ENCODE measurements around the gene PKNOX2. TPM values are rescaled to one million over a fixed set of nuclear protein-coding genes. Genes with fewer than 3 reads are reported as not detected.

The PKNOX2 gene
- total RNA-seq, 1 donor from 2014 or later: not detected

GRCh38 chr11:125463590-125464269 lies 299.2 kb downstream of the PKNOX2 start:
- intact Hi-C loops (cut with micrococcal nuclease): no loop called here

GRCh38 chr11:125464270-125464662 lies 299.7 kb downstream of the PKNOX2 start:
- intact Hi-C loops (cut with micrococcal nuclease): no loop called here

GRCh38 chr11:125464666-125465065 lies 300.1 kb downstream of the PKNOX2 start:
- intact Hi-C loops (cut with micrococcal nuclease): no loop called here

- intact Hi-C loops (cut with micrococcal nuclease): no loop called here
Measured at GRCh38 chr11:125465255-125465654, 300.7 kb downstream of the PKNOX2 start.

- intact Hi-C loops (cut with micrococcal nuclease): no loop called here
Measured at GRCh38 chr11:125465701-125466100, 301.1 kb downstream of the PKNOX2 start.

- intact Hi-C loops (cut with micrococcal nuclease): no loop called here
Measured at GRCh38 chr11:125468025-125468424, 303.5 kb downstream of the PKNOX2 start.

- intact Hi-C loops (cut with micrococcal nuclease): no loop called here
Measured at GRCh38 chr11:125468852-125469251, 304.3 kb downstream of the PKNOX2 start.

- intact Hi-C loops (cut with micrococcal nuclease): no loop called here
Measured at GRCh38 chr11:125470355-125470754, 305.8 kb downstream of the PKNOX2 start.

- intact Hi-C loops (cut with micrococcal nuclease): no loop called here
Measured at GRCh38 chr11:125476721-125477120, 312.2 kb downstream of the PKNOX2 start.

GRCh38 chr11:125479137-125479536 lies 314.6 kb downstream of the PKNOX2 start:
- intact Hi-C loops (cut with micrococcal nuclease): no loop called here

GRCh38 chr11:125481531-125481930 lies 317.0 kb downstream of the PKNOX2 start:
- intact Hi-C loops (cut with micrococcal nuclease): no loop called here

Other genes starting within 250 kb of the PKNOX2 start
- not detected in 2 replicates for gene HEPN1, start 245.5 kb upstream of the PKNOX2 start, total RNA-seq
- gene HEPACAM, start 228.7 kb upstream of the PKNOX2 start, total RNA-seq: not detected in 2 replicates
- 3.9 and 4.2 TPM in 2 replicates for gene CCDC15, start 210.5 kb upstream of the PKNOX2 start, total RNA-seq
- gene SLC37A2, start 101.4 kb upstream of the PKNOX2 start, total RNA-seq: 0.15 and 0.29 TPM in 2 replicates
- gene TMEM218, start 53.1 kb upstream of the PKNOX2 start, total RNA-seq: 15.1 and 15.9 TPM in 2 replicates

Measured in T-helper 1 cell treated with Interleukin-12 subunit alpha and Interleukin-12 subunit beta and Interleukin-4 antibody, amounts not matched to agents 30 ng/mL and 1 ng/mL, for 36 hours (primary cell).